SK-N-SH treated with all-trans-retinoic acid at 6 μM for 48 hours (cell line): ENCODE measurements around the gene TAS2R60.

Experiments used
- ATAC-seq: fragments of 200-7000 bp; cut with Tn5 transposase; 3 replicates; pipeline ENCODE4 v1.9.1; 2020; ENCODE audit warnings: mild to moderate bottlenecking, moderate library complexity
- ARNTL ChIP-seq: fragments of 450-650 bp; formaldehyde crosslinking; IDR thresholded peaks from 2 replicates; pipeline ENCODE4 v1.5.0; 2020; ENCODE audit warnings: low read depth, mild to moderate bottlenecking, moderate library complexity, borderline replicate concordance
- BACH2 ChIP-seq: fragments of 250-450 bp; sonication (Bioruptor Pico); IDR thresholded peaks from 2 replicates; pipeline ENCODE4 v1.9.0; 2021; ENCODE audit warnings: mild to moderate bottlenecking, borderline replicate concordance
- CSDC2 ChIP-seq: fragments of 250-450 bp; sonication (Bioruptor Pico); IDR thresholded peaks from 2 replicates; pipeline ENCODE4 v1.5.0; 2020; ENCODE audit warnings: mild to moderate bottlenecking, moderate library complexity
- CSRNP3 ChIP-seq: fragments of 250-450 bp; sonication (Bioruptor Pico); IDR thresholded peaks from 2 replicates; pipeline ENCODE4 v1.5.1; 2021; ENCODE audit warnings: mild to moderate bottlenecking, moderate library complexity
- ESRRG ChIP-seq: fragments of 250-450 bp; sonication (Bioruptor Pico); IDR thresholded peaks from 2 replicates; pipeline ENCODE4 v1.6.1; 2021; ENCODE audit warnings: mild to moderate bottlenecking
- GLIS3 ChIP-seq: fragments of 250-450 bp; sonication (Bioruptor Pico); IDR thresholded peaks from 2 replicates; pipeline ENCODE4 v1.5.0; 2020; ENCODE audit warnings: mild to moderate bottlenecking, moderate library complexity
- ISL1 ChIP-seq: fragments of 250-450 bp; sonication (Bioruptor Pico); IDR thresholded peaks from 2 replicates; pipeline ENCODE4 v2.1.2; 2022; ENCODE audit warnings: mild to moderate bottlenecking, moderate library complexity
- OSR1 ChIP-seq: fragments of 250-450 bp; sonication (Bioruptor Pico); IDR thresholded peaks from 2 replicates; pipeline ENCODE4 v1.8.0; 2022; ENCODE audit warnings: moderate library complexity, mild to moderate bottlenecking, inconsistent platforms
- PATZ1 ChIP-seq: fragments of 250-450 bp; sonication (Bioruptor Pico); IDR thresholded peaks from 2 replicates; pipeline ENCODE4 v1.8.0; 2020; ENCODE audit warnings: mild to moderate bottlenecking, moderate library complexity, borderline replicate concordance
- POU6F1 ChIP-seq: fragments of 250-450 bp; sonication (Bioruptor Pico); IDR thresholded peaks from 2 replicates; pipeline ENCODE4 v1.8.0; 2021; ENCODE audit warnings: low read depth, mild to moderate bottlenecking, moderate library complexity, borderline replicate concordance
- PPARA ChIP-seq: fragments of 250-450 bp; sonication (Bioruptor Pico); IDR thresholded peaks from 2 replicates; pipeline ENCODE4 v1.5.0; 2020; ENCODE audit warnings: mild to moderate bottlenecking, borderline replicate concordance
- RARB ChIP-seq: fragments of 250-450 bp; sonication (Bioruptor Pico); IDR thresholded peaks from 2 replicates; pipeline ENCODE4 v1.8.0; 2021; ENCODE audit warnings: mild to moderate bottlenecking, moderate library complexity
- SNAI2 ChIP-seq: fragments of 250-450 bp; sonication (Bioruptor Pico); IDR thresholded peaks from 2 replicates; pipeline ENCODE4 v1.5.0; 2020; ENCODE audit warnings: mild to moderate bottlenecking, moderate library complexity
- TCF4 ChIP-seq: fragments of 250-450 bp; sonication (Bioruptor Pico); IDR thresholded peaks from 2 replicates; pipeline ENCODE4 v1.8.0; 2021; ENCODE audit warnings: mild to moderate bottlenecking, moderate library complexity, borderline replicate concordance
- TOX ChIP-seq: fragments of 250-450 bp; sonication (Bioruptor Pico); IDR thresholded peaks from 2 replicates; pipeline ENCODE4 v1.8.0; 2021; ENCODE audit warnings: mild to moderate bottlenecking, moderate library complexity, borderline replicate concordance
- TSHZ2 ChIP-seq: fragments of 250-450 bp; sonication (Bioruptor Pico); IDR thresholded peaks from 2 replicates; pipeline ENCODE4 v1.5.0; 2020; ENCODE audit warnings: mild to moderate bottlenecking, moderate library complexity
- ZC3H10 ChIP-seq: fragments of 250-450 bp; sonication (Bioruptor Pico); IDR thresholded peaks from 2 replicates; pipeline ENCODE4 v1.5.1; 2021; ENCODE audit warnings: mild to moderate bottlenecking, moderate library complexity
- ZFP3 ChIP-seq: fragments of 250-450 bp; sonication (Bioruptor Pico); IDR thresholded peaks from 2 replicates; pipeline ENCODE4 v1.5.0; 2020; ENCODE audit warnings: mild to moderate bottlenecking, moderate library complexity
- ZFP30 ChIP-seq: fragments of 450-650 bp; formaldehyde crosslinking; IDR thresholded peaks from 2 replicates; pipeline ENCODE4 v1.5.0; 2022; ENCODE audit warnings: mild to moderate bottlenecking, moderate library complexity
- ZNF565 ChIP-seq: fragments of 450-650 bp; formaldehyde crosslinking; conservative IDR thresholded peaks from 2 replicates; pipeline ENCODE4 v1.5.0; 2020; ENCODE audit warnings: low read depth, mild to moderate bottlenecking, moderate library complexity
- ZNF8 ChIP-seq: fragments of 450-650 bp; formaldehyde crosslinking; IDR thresholded peaks from 2 replicates; pipeline ENCODE4 v1.5.0; 2020; ENCODE audit warnings: mild to moderate bottlenecking, moderate library complexity

The TAS2R60 gene

GRCh38 chr7:143449793-143450192 is 6.5 kb downstream of the TAS2R60 start (continued):
- TF ChIP-seq POU6F1 (CRISPR knock-in tag) (no peak), CSRNP3 (CRISPR knock-in tag) (no peak), SNAI2 (CRISPR knock-in tag) (no peak), ISL1 (CRISPR knock-in tag) (no peak)

- no peak for ATAC-seq
- TF ChIP-seq ZNF8 (no peak), BACH2 (no peak), GLIS3 (CRISPR knock-in tag) (no peak), ESRRG (CRISPR knock-in tag) (no peak), TCF4 (CRISPR knock-in tag) (no peak)
Measured at GRCh38 chr7:143451122-143451521, 7.9 kb downstream of the TAS2R60 start.

- ATAC-seq: no peak
- no peak for TF ChIP-seq ISL1 (CRISPR knock-in tag)
- TF ChIP-seq PATZ1 (CRISPR knock-in tag): no peak
- TF ChIP-seq TSHZ2 (CRISPR knock-in tag): no peak
- TF ChIP-seq ZFP30: no peak
- no peak for TF ChIP-seq CSDC2
- TF ChIP-seq SNAI2 (CRISPR knock-in tag): no peak
- no peak for TF ChIP-seq TOX
- TF ChIP-seq RARB (CRISPR knock-in tag): no peak
- no peak for TF ChIP-seq ZNF8
- TF ChIP-seq OSR1 (CRISPR knock-in tag): no peak
- TF ChIP-seq ZC3H10 (CRISPR knock-in tag): no peak
- no peak for TF ChIP-seq ZFP3
- no peak for TF ChIP-seq CSRNP3 (CRISPR knock-in tag)
- no peak for TF ChIP-seq TCF4 (CRISPR knock-in tag)
- no peak for TF ChIP-seq GLIS3 (CRISPR knock-in tag)
- TF ChIP-seq ARNTL: no peak
- TF ChIP-seq ESRRG (CRISPR knock-in tag): no peak
- no peak for TF ChIP-seq ZNF565
- TF ChIP-seq PPARA: no peak
- no peak for TF ChIP-seq BACH2
Measured at GRCh38 chr7:143451746-143452145, 8.5 kb downstream of the TAS2R60 start.

- ATAC-seq: no peak
Measured at GRCh38 chr7:143452495-143452894, 9.2 kb downstream of the TAS2R60 start.

More at GRCh38 chr7:143452495-143452894, 9.2 kb downstream of the TAS2R60 start:
- TF ChIP-seq CSRNP3 (CRISPR knock-in tag) (no peak), CSDC2 (no peak), POU6F1 (CRISPR knock-in tag) (no peak), ISL1 (CRISPR knock-in tag) (no peak), ZFP3 (no peak), GLIS3 (CRISPR knock-in tag) (no peak), BACH2 (no peak), ZNF565 (no peak), ARNTL (no peak)
